Endothelial cell of umbilical vein (primary cell): Measurements from ENCODE around the gene HCK.

ENCODE experiments used
- EZH2 ChIP-seq: IDR thresholded peaks from 2 replicates; pipeline ENCODE4 v1.6.1; 2012; ENCODE audit warnings: borderline replicate concordance, low read depth, mild to moderate bottlenecking, moderate library complexity, low read length, inconsistent platforms; ENCODE audit not compliant: severe bottlenecking
- MAX ChIP-seq: IDR thresholded peaks from 2 replicates; pipeline ENCODE4 v1.6.1; 2011; ENCODE audit not compliant: insufficient read depth, insufficient read length
- POLR2A ChIP-seq: IDR thresholded peaks from 2 replicates; pipeline ENCODE4 v1.6.1; 2012; ENCODE audit warnings: low read depth, mild to moderate bottlenecking, control low read depth, low read length
- TF ChIP-seq, protein P1 (sequence below), 2 donors: IDR thresholded peaks; 1 replicate in 1 of 2; 2 replicates in 1 of 2; pipeline ENCODE4 v1.5.1; 2011; ENCODE audit warnings: low read length in 2 of 2, mild to moderate bottlenecking in 2 of 2, moderate library complexity in 2 of 2, control low read depth in 1 of 2, inconsistent platforms in 1 of 2, low read depth in 1 of 2; ENCODE audit not compliant: insufficient read depth in 1 of 2; ENCODE audit errors: extremely low read depth in 1 of 2

- TF ChIP-seq, protein P1, sequence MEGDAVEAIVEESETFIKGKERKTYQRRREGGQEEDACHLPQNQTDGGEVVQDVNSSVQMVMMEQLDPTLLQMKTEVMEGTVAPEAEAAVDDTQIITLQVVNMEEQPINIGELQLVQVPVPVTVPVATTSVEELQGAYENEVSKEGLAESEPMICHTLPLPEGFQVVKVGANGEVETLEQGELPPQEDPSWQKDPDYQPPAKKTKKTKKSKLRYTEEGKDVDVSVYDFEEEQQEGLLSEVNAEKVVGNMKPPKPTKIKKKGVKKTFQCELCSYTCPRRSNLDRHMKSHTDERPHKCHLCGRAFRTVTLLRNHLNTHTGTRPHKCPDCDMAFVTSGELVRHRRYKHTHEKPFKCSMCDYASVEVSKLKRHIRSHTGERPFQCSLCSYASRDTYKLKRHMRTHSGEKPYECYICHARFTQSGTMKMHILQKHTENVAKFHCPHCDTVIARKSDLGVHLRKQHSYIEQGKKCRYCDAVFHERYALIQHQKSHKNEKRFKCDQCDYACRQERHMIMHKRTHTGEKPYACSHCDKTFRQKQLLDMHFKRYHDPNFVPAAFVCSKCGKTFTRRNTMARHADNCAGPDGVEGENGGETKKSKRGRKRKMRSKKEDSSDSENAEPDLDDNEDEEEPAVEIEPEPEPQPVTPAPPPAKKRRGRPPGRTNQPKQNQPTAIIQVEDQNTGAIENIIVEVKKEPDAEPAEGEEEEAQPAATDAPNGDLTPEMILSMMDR (IDR thresholded peaks at IDR 0.05; ENCODE audit: extremely low read depth in 1 of 2, insufficient read depth in 1 of 2, low read depth in 1 of 2, low read length in 2 of 2): no peak
- TF ChIP-seq POLR2A (peak; percentile 86), MAX (peak; percentile 42), EZH2 (no peak)
Observed at GRCh38 chr20:32109392-32110172, 57.5 kb downstream of the HCK start, which contains the start of gene TM9SF4.
